Spleen (tissue), 7 donors: ENCODE data around the gene ACER3.

Experiments
- CTCF ChIP-seq, 11 experiments: fragments of 200-600 bp in 7 of 11; fragments of 450-650 bp in 4 of 11; sonication (generic) in 4 of 11; IDR thresholded peaks in 8 of 11; conservative IDR thresholded peaks in 3 of 11; 1 replicate in 7 of 11; 2 replicates in 4 of 11; pipeline versions ENCODE4 v1.4.0 to v1.8.0; 2016 to 2021; ENCODE audit warnings: antibody characterized with exemption in 11 of 11, inconsistent platforms in 4 of 11, mild to moderate bottlenecking in 1 of 11
- POLR2A ChIP-seq, 3 donors: fragments of 450-650 bp; IDR thresholded peaks; one replicate each; pipeline ENCODE4 v1.5.1; 2017; ENCODE audit warnings: antibody characterized with exemption in 3 of 3, mild to moderate bottlenecking in 1 of 3
- donor health status: DM: no; HTN: no; CAD: no; lungs with moderate emphysema.
- donor health status: DM: no; HTN: no; CAD: no.
- donor health status: DM: no; HTN: no; CAD: no.

- TF ChIP-seq CTCF (IDR thresholded peaks at IDR 0.05 in 8 of 11, conservative IDR thresholded peaks at IDR 0.05 in 3 of 11) = no peak
- no peak for TF ChIP-seq POLR2A (IDR thresholded peaks at IDR 0.05)
These were observed 111.3 kb downstream of the ACER3 start for GRCh38 chr11:76972051-76972450.
